ENCODE results near the gene CABP4.
A peak's percentile ranks its signal among the peaks of the same experiment; 100 is the strongest.

CABP4 gene

DNA sequence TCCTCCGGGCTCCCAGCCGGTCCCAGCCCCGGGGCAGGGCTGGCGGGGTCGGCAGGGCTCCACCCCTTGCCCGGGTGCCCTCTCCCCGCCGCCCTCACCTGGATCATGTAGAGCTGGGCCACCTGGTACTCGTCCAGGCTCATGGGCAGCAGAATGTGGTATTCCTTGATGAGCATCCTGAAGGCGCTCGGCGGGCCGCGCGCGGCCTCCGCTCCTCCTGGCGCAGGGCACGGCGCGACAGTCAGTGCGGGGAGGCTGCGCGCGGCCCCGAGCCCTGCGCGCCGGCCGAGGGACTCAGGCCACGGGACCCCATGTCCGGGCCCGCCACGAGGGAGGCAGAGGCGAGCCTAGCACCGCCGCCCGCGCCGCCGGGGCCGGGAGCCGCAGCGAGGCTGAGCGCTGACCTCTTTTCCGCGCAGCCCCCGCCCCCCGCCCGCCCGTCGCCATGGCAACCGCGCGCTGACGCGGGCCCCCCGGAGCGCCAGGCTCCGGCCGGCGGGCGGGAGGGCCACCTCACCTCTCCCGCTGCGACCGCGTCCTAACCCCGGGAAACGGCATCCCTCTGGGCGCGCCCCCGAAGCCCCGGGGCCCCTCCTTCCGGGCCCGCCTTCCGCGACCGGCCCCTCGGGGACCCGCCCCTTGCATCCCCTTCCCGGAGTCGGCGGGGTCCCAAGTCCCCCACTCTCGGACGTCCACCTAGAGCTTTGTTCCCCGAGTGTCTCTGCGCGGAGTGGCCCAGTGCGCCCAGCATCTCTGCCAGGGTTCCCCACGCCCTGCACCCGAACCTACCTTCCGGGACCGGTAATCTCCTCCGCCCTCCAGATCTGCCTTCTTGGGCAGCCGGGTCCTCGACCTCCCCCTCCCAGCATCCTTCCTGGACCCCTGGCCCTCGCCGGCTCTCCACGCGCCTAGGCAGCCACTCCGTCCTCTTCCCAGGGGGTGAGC is 49.1 kb downstream of the CABP4 start:
- Histone ChIP-seq H3K4me3 (ENCODE audit: low read depth in 1 of 5, low read length in 5 of 5) (peak overlapping the region in 4 of 5 donors; percentile 64 to 79 (median 74)), H3K9ac (ENCODE audit: low read length in 5 of 5) (peak overlapping the region in 4 of 5 donors; percentile 20 to 75 (median 52)), H3K9me3 (ENCODE audit: control insufficient read depth in 5 of 5, low read length in 5 of 5) (no peaks in the 10 kb centered on the region), H3K36me3 (ENCODE audit: control insufficient read depth in 5 of 5, insufficient read depth in 5 of 5, low read length in 5 of 5) (peaks cover 0 to 21% (median 7%) of the 10 kb centered on the region in 5 donors), H3K4me1 (ENCODE audit: control insufficient read depth in 5 of 5, insufficient read depth in 5 of 5, low read length in 5 of 5) (peaks cover 2 to 54% (median 46%) of the 10 kb centered on the region in 5 donors), H3K27me3 (ENCODE audit: control insufficient read depth in 5 of 5, insufficient read depth in 4 of 5, low read length in 5 of 5) (peaks cover 0 to 3% (median 0%) of the 10 kb centered on the region in 5 donors), H3K27ac (ENCODE audit: low read depth, low read length) (peak overlapping the region; percentile 87)

DNA sequence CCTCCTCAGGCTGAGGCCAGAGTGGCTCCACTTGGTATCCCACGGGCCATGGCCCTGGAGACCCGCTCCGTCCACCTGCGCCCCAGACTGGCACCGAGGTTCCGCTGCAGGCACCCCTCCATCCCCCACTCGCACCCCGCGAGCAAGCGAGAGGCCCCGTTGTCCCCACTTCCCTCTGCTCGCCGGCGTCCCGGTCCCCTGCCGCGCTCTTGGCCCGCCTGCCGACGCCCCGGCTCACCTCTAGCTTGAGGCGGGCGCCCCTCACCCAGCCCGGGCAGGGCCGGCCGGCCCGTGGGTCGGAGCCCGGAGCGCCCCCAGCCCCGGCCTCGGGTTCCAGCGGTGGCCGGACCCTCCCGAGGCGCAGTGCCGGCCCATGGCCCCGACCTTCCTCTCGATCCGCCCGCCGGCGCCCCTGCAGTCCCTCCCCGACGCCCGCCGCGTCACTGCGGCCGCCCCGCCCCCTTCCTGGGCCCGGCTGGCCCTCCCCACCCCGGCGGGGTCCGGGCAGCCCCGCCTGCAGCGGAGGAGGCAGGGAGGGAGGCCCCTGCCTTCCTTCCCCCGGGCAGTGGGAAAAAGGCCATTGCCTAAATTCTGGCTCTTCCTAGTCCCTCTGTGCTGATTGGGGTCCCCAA is 49.9 kb downstream of the CABP4 start, which contains the start of gene PITPNM1:
PITPNM1 (minus strand) TSS at position 414 of the 632 bp plus-strand sequence. CDS start 1,183 bp downstream, outside the sequence.
- H3K27ac ChIP-seq (ENCODE audit: low read depth, low read length): peak within 1 kb of the TSS; percentile 87
- H3K27me3 ChIP-seq (ENCODE audit: control insufficient read depth in 5 of 5, insufficient read depth in 4 of 5, low read length in 5 of 5): peaks cover 0 to 3% (median 0%) of the 10 kb centered on the region in 5 donors
- peaks cover 2 to 54% (median 46%) of the 10 kb centered on the region in 5 donors for H3K4me1 ChIP-seq (ENCODE audit: control insufficient read depth in 5 of 5, insufficient read depth in 5 of 5, low read length in 5 of 5)
- peak within 1 kb of the TSS in 4 of 5 donors; percentile 69 to 79 (median 69) for H3K9ac ChIP-seq (ENCODE audit: low read length in 5 of 5)
- H3K9me3 ChIP-seq (ENCODE audit: control insufficient read depth in 5 of 5, low read length in 5 of 5): no peaks in the 10 kb centered on the region
- H3K36me3 ChIP-seq (ENCODE audit: control insufficient read depth in 5 of 5, insufficient read depth in 5 of 5, low read length in 5 of 5): peaks cover 0 to 17% (median 3%) of the 10 kb centered on the region in 5 donors
- peak within 1 kb of the TSS; percentile 53 to 79 (median 72) for H3K4me3 ChIP-seq (ENCODE audit: low read depth in 1 of 5, low read length in 5 of 5)

DNA sequence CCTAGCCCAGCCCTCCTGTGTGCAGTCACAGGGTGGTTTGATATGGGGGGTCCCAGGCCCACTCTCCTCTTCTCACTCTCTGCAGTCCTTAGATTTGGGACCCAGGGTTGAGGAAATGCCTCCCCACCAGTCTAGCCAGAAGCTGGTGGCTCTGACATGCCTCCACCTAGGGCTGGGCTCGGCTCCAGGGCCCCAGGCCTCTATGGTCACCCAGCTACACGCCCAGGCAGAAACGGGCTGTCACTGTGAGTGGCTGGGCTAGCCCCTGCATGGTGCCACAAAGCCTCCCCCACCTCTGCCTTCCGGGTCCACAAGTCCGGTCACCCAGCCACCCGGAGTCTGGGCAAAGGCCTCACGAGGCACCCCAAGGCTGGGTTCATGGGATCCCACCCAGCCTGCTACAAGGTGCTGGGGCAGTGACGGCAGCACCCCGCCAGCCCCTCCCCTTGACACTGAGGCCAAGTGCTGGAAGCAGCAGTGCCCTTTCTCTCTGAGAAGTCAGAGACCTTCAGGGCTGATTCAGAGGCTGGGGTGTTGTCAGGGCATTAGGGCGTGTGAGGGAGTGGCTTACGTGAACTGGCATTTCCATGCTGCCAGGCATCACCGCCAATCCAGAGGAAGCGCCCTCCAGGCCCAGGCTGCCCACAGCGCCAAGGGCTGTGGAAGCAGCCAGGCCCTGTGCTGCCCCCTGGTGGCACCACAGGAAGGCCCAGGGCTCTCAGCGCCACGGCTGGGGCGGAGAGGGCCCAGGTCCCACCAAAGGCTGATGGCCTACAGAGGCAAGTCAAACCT is 50.6 kb downstream of the CABP4 start:
- H3K27ac ChIP-seq (ENCODE audit: low read depth, low read length): peak overlapping the region; percentile 87
- H3K4me3 ChIP-seq (ENCODE audit: low read depth in 1 of 5, low read length in 5 of 5): peak overlapping the region; percentile 48 to 79 (median 72)
- peaks cover 0 to 13% (median 3%) of the 10 kb centered on the region in 5 donors for H3K36me3 ChIP-seq (ENCODE audit: control insufficient read depth in 5 of 5, insufficient read depth in 5 of 5, low read length in 5 of 5)
- peaks cover 2 to 54% (median 46%) of the 10 kb centered on the region in 5 donors for H3K4me1 ChIP-seq (ENCODE audit: control insufficient read depth in 5 of 5, insufficient read depth in 5 of 5, low read length in 5 of 5)
- H3K27me3 ChIP-seq (ENCODE audit: control insufficient read depth in 5 of 5, insufficient read depth in 4 of 5, low read length in 5 of 5): peaks cover 0 to 3% (median 0%) of the 10 kb centered on the region in 5 donors
- no peaks in the 10 kb centered on the region for H3K9me3 ChIP-seq (ENCODE audit: control insufficient read depth in 5 of 5, low read length in 5 of 5)
- peak overlapping the region in 4 of 5 donors; percentile 67 to 79 (median 69) for H3K9ac ChIP-seq (ENCODE audit: low read length in 5 of 5)

DNA sequence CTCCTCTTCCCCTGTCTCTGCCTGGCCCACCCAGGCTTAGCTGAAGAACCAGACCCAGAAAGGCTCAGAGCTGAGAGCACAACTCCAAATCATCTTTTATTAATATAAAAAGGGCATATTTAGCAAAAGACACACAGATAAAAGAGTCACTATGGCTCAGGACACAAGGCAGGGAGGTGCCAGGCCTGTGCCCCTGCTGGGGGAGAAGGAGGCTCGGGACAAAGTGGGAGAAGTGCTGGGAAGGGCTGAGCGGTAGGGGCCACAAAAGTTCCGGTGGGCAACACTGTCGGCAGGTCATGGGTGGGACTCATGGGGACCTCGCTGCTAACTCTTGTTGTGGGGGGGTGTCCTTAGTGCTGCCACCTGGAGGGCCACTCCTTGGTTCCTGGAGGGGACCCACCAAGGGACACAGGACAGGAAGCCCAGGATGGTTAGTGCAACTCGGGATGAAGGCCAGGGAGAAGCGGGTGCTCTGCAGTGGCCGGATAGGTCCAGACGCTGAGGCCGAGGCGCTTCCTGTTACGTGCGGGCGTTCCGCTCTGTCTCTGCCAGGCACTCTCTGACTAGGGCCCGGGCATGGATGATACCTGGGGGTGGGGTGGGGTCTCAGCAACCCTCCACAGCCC is 51.4 kb downstream of the CABP4 start:
- Histone ChIP-seq H3K36me3 (ENCODE audit: control insufficient read depth in 5 of 5, insufficient read depth in 5 of 5, low read length in 5 of 5) (peaks cover 0 to 10% (median 0%) of the 10 kb centered on the region in 5 donors), H3K4me3 (ENCODE audit: low read depth in 1 of 5, low read length in 5 of 5) (no peak overlapping the region), H3K9ac (ENCODE audit: low read length in 5 of 5) (peak overlapping the region in 3 of 5 donors; percentile 53 to 79 (median 69)), H3K27ac (ENCODE audit: low read depth, low read length) (peak overlapping the region; percentile 87), H3K4me1 (ENCODE audit: control insufficient read depth in 5 of 5, insufficient read depth in 5 of 5, low read length in 5 of 5) (peaks cover 2 to 54% (median 46%) of the 10 kb centered on the region in 5 donors), H3K27me3 (ENCODE audit: control insufficient read depth in 5 of 5, insufficient read depth in 4 of 5, low read length in 5 of 5) (peaks cover 0 to 5% (median 0%) of the 10 kb centered on the region in 5 donors), H3K9me3 (ENCODE audit: control insufficient read depth in 5 of 5, low read length in 5 of 5) (no peaks in the 10 kb centered on the region)

DNA sequence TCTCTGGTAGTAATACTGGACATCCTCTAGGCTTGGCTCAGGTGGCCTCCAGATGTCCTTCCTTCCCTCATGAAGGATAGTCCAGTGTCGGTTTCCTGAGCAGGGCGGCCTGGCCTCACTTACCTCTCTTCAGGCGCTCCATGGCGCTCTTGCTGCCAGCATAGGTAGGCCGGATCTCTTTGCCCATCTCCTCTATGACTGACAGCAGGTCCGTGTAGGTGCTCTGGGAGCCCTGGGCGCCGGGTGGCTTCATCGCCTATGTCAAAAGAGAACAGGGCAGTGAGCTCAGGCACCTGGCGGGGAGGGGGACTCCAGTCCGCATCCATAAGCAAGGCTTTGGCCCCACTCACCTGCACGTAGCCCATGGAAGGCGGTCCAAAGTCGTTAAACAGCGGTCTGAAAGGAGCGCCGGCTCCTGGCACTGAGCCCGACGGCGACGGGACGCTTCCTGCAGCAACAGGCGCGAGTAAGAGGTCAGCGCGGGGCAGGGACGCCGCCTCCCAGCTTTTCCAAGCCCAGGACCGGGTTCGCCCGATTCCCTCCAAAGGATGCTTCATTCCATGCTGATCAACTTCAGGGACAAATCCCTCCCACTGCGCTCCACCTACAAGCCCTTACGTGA is 52.2 kb downstream of the CABP4 start:
- H3K27me3 ChIP-seq (ENCODE audit: control insufficient read depth in 5 of 5, insufficient read depth in 4 of 5, low read length in 5 of 5): peaks cover 0 to 5% (median 3%) of the 10 kb centered on the region in 5 donors
- H3K36me3 ChIP-seq (ENCODE audit: control insufficient read depth in 5 of 5, insufficient read depth in 5 of 5, low read length in 5 of 5): peaks cover 0 to 3% (median 0%) of the 10 kb centered on the region in 5 donors
- H3K9me3 ChIP-seq (ENCODE audit: control insufficient read depth in 5 of 5, low read length in 5 of 5): no peaks in the 10 kb centered on the region
- peak overlapping the region; percentile 75 to 91 (median 87) for H3K4me3 ChIP-seq (ENCODE audit: low read depth in 1 of 5, low read length in 5 of 5)
- peak overlapping the region; percentile 93 for H3K27ac ChIP-seq (ENCODE audit: low read depth, low read length)
- H3K9ac ChIP-seq (ENCODE audit: low read length in 5 of 5): peak overlapping the region in 4 of 5 donors; percentile 51 to 95 (median 70)
- peaks cover 2 to 54% (median 46%) of the 10 kb centered on the region in 5 donors for H3K4me1 ChIP-seq (ENCODE audit: control insufficient read depth in 5 of 5, insufficient read depth in 5 of 5, low read length in 5 of 5)

DNA sequence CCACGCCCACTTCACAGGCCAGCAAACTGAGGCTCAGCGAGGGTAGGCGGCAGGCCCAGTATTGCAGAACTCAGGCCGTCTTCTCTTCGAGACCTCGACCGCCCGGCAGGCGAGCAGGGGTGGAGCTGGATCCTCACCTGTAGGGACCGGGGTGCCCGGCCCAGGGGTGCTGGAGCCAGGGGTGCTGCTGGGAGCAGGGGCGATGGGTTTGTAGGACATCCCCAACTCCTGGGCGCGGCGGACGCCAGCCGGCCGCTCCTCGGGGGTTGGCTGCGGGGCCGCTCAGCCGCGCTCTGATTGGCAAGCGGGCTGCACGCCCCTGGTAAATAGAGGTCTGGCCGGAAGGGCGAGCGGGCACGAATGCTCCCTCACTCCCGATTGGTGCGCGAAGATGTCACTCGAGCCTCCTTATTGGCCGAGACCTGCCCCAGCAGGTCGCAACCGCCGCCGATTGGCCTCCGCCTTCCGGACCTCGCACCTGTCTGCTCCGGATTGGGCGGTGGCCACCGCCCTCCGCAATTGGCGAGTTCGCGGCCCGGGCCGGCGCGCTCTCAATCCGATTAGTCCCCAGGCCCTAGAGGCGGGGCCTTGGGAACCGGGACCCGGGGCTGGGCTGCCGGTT is 52.8 kb downstream of the CABP4 start, which contains the start of gene CDK2AP2:
CDK2AP2 (minus strand) TSS at position 299 of the 622 bp plus-strand sequence; CDS start at position 219, 80 bp downstream.
- Histone ChIP-seq H3K4me3 (ENCODE audit: low read depth in 1 of 5, low read length in 5 of 5) (peak within 1 kb of the TSS; percentile 75 to 91 (median 87)), H3K36me3 (ENCODE audit: control insufficient read depth in 5 of 5, insufficient read depth in 5 of 5, low read length in 5 of 5) (peaks cover 0 to 2% (median 0%) of the 10 kb centered on the region in 5 donors), H3K27ac (ENCODE audit: low read depth, low read length) (peak within 1 kb of the TSS; percentile 93), H3K4me1 (ENCODE audit: control insufficient read depth in 5 of 5, insufficient read depth in 5 of 5, low read length in 5 of 5) (peaks cover 2 to 54% (median 46%) of the 10 kb centered on the region in 5 donors), H3K9ac (ENCODE audit: low read length in 5 of 5) (peak within 1 kb of the TSS in 4 of 5 donors; percentile 82 to 99 (median 93)), H3K9me3 (ENCODE audit: control insufficient read depth in 5 of 5, low read length in 5 of 5) (no peaks in the 10 kb centered on the region), H3K27me3 (ENCODE audit: control insufficient read depth in 5 of 5, insufficient read depth in 4 of 5, low read length in 5 of 5) (peaks cover 0 to 5% (median 3%) of the 10 kb centered on the region in 5 donors)

DNA sequence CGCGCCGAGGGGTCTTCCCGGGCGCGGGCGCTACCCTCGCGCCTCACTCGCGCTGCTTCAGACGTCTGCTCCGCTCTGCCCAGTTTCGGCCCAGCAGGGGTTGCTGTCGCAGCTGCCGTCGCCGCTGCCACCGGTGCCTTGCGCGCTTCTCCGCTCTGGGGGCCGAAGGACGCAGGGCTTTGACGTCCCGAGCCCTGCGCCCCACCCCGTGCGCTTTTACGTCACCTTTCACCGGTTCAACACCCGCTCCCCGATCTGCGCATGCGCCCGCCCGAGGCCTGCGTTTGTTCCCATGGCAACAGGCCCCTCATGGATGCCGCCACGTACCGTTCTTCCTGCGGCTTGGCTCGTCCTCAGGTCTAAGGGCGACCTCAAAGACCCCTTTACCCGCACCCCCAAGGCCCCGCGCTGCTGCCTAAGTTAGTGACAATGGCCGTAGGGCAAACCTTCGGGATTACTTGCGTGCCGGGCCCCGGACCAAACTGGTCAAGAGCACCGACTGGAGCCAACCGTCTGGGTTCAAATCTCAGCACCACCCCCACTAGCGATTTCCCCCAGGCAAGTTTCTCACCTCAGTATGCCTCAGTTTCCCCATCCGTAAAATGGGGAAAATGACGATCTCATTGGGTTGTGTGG is 53.5 kb downstream of the CABP4 start:
- no peaks in the 10 kb centered on the region for H3K9me3 ChIP-seq (ENCODE audit: control insufficient read depth in 5 of 5, low read length in 5 of 5)
- peak overlapping the region; percentile 93 for H3K27ac ChIP-seq (ENCODE audit: low read depth, low read length)
- peak overlapping the region; percentile 64 to 91 (median 87) for H3K4me3 ChIP-seq (ENCODE audit: low read depth in 1 of 5, low read length in 5 of 5)
- H3K9ac ChIP-seq (ENCODE audit: low read length in 5 of 5): peak overlapping the region in 4 of 5 donors; percentile 82 to 99 (median 93)
- H3K27me3 ChIP-seq (ENCODE audit: control insufficient read depth in 5 of 5, insufficient read depth in 4 of 5, low read length in 5 of 5): peaks cover 0 to 5% (median 3%) of the 10 kb centered on the region in 5 donors
- H3K36me3 ChIP-seq (ENCODE audit: control insufficient read depth in 5 of 5, insufficient read depth in 5 of 5, low read length in 5 of 5): peaks cover 0 to 2% (median 0%) of the 10 kb centered on the region in 5 donors
- H3K4me1 ChIP-seq (ENCODE audit: control insufficient read depth in 5 of 5, insufficient read depth in 5 of 5, low read length in 5 of 5): peaks cover 2 to 51% (median 44%) of the 10 kb centered on the region in 5 donors

DNA sequence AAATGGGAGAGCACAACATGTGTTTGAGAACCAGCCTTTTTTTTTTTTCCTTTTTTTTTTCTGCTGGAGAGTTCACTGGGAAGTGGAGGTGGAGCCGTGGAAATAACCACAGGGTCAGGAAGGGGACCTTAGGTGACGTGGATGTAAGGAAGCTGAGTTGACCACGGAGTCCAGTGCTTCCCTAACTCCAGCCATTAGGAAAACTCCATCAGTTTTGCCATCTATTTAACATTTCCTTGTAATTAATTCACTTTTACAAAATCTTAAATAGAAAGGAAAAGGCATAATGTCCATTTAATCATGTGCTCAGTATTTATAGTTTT is 54.8 kb downstream of the CABP4 start:
- Histone ChIP-seq H3K4me3 (ENCODE audit: low read depth in 1 of 5, low read length in 5 of 5) (no peak overlapping the region), H3K36me3 (ENCODE audit: control insufficient read depth in 5 of 5, insufficient read depth in 5 of 5, low read length in 5 of 5) (peaks cover 0 to 2% (median 0%) of the 10 kb centered on the region in 5 donors), H3K4me1 (ENCODE audit: control insufficient read depth in 5 of 5, insufficient read depth in 5 of 5, low read length in 5 of 5) (peaks cover 2 to 40% (median 33%) of the 10 kb centered on the region in 5 donors), H3K27ac (ENCODE audit: low read depth, low read length) (no peak overlapping the region), H3K9me3 (ENCODE audit: control insufficient read depth in 5 of 5, low read length in 5 of 5) (no peaks in the 10 kb centered on the region), H3K27me3 (ENCODE audit: control insufficient read depth in 5 of 5, insufficient read depth in 4 of 5, low read length in 5 of 5) (peaks cover 0 to 3% (median 3%) of the 10 kb centered on the region in 5 donors), H3K9ac (ENCODE audit: low read length in 5 of 5) (no peak overlapping the region)

Data from subcutaneous abdominal adipose tissue (tissue), 5 donors.